Psoas muscle (tissue), 8 donors: ENCODE results near the gene FAM50B. TPM values are rescaled to one million over a fixed set of nuclear protein-coding genes. Genes with fewer than 3 reads are reported as not detected.

Source experiments
- ATAC-seq, 4 donors: fragments of 200-7000 bp; cut with Tn5 transposase; one replicate each; pipeline ENCODE4 v1.9.1; 2020; ENCODE audit warnings: moderate library complexity in 3 of 4, mild to moderate bottlenecking in 2 of 4
- DNase-seq, 2 donors: peaks; one replicate each; pipeline ENCODE4 v3.0.0-alpha.2; 2020
- H3K27ac ChIP-seq: fragments of 200-600 bp; one replicate; pipeline ENCODE4 v1.8.0; 2022
- H3K27me3 ChIP-seq, 3 donors: fragments of 200-600 bp in 1 of 3; one replicate each; pipeline versions ENCODE4 v1.6.1 to v1.8.0; 2013 to 2022; ENCODE audit warnings: low read length in 2 of 3, mild to moderate bottlenecking in 2 of 3, moderate library complexity in 1 of 3; ENCODE audit not compliant: insufficient read depth in 3 of 3
- H3K36me3 ChIP-seq, 2 donors: fragments of 200-600 bp in 1 of 2; one replicate each; pipeline versions ENCODE4 v1.6.1 to v1.8.0; 2013 to 2022; ENCODE audit warnings: low read depth in 1 of 2, mild to moderate bottlenecking in 1 of 2, moderate library complexity in 1 of 2; ENCODE audit not compliant: insufficient read depth in 1 of 2
- H3K4me1 ChIP-seq: fragments of 200-600 bp; one replicate; pipeline ENCODE4 v1.8.0; 2022
- H3K4me3 ChIP-seq: fragments of 200-600 bp; one replicate; pipeline ENCODE4 v1.8.0; 2022; ENCODE audit warnings: mild to moderate bottlenecking
- H3K9me3 ChIP-seq: fragments of 200-600 bp; one replicate; pipeline ENCODE4 v1.8.0; 2022
- WGBS, 3 donors: extraction: QIAGEN DNeasy Blood & Tissue Kit; methylation state at CpG; one replicate each; pipeline versions ENCODE4 v1.1.6 to v1.1.7; 2013; 5-methylcytosine and 5-hydroxymethylcytosine counted together
- intact Hi-C, 2 donors: fragments of 100-400 bp; cut with DNase I; formaldehyde crosslinking; loops; one replicate each; pipeline versions ENCODE4 v1.11.0 to v1.14.2; 2022
- polyA plus RNA-seq, 3 donors: library from polyadenylated mRNA; stranded (reverse); fragments of 200-250 nt; gene quantifications; one replicate each; pipeline ENCODE4 v1.2.3, GENCODE V29; 2013
- total RNA-seq, 4 donors: library from RNA; stranded (reverse); fragmentation: NEBNext Ultra II Directional in 2 of 4; extraction: Animal tissue kit (Norgen Biotek cat#: 25700) in 2 of 4; gene quantifications; one replicate each; pipeline versions ENCODE4 v1.2.1 to v1.2.4, GENCODE V29; 2021 to 2023
- TF ChIP-seq, protein P1 (sequence below): fragments of 200-600 bp; IDR thresholded peaks from one replicate; pipeline ENCODE4 v1.8.0; 2022; ENCODE audit warnings: antibody characterized with exemption
- donor health status: healthy with polysubstance abuse.
- donor health status: DM: no; HTN: no; CAD: no; lungs with moderate emphysema.
- donor health status: Bipolar disorder and iron deficiency.
- donor health status: healthy.
- donor health status: DM: yes; HTN: yes; CAD: no.
- donor health status: DM: no; HTN: no; CAD: no.
- donor health status: DM: no; HTN: no; CAD: no.
- donor health status: DM: yes; HTN: yes; CAD: no.

Gene FAM50B
- total and polyA plus RNA-seq, 7 donors = 10.1 to 19.6 (median 11.6) TPM

DNA sequence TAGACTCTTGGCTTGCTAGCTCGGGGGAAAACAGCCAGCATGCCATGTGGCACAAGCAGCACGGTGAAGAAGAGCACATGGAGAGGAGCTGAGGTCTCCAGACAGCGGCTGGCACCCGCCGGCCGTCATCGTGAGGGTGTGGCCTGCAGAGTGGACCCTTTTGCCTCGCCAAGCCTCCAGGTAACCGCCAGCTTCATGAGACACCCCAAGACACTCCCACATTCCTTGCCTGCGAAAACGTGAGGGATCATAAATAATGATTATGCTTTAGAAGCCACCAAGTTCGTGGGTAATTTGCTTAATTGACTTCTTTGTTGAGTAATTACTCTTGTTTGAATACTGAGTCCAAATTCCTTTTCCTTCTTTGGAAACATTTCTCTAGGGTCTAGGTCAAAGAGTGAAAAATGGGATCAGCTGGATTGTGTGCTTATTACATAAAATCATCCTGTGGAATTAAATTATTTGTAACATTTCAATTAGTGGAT lies 23.2 kb downstream of the FAM50B start:
- no peaks in the 10 kb centered on the region for H3K9me3 ChIP-seq
- TF ChIP-seq, protein P1, sequence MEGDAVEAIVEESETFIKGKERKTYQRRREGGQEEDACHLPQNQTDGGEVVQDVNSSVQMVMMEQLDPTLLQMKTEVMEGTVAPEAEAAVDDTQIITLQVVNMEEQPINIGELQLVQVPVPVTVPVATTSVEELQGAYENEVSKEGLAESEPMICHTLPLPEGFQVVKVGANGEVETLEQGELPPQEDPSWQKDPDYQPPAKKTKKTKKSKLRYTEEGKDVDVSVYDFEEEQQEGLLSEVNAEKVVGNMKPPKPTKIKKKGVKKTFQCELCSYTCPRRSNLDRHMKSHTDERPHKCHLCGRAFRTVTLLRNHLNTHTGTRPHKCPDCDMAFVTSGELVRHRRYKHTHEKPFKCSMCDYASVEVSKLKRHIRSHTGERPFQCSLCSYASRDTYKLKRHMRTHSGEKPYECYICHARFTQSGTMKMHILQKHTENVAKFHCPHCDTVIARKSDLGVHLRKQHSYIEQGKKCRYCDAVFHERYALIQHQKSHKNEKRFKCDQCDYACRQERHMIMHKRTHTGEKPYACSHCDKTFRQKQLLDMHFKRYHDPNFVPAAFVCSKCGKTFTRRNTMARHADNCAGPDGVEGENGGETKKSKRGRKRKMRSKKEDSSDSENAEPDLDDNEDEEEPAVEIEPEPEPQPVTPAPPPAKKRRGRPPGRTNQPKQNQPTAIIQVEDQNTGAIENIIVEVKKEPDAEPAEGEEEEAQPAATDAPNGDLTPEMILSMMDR = no peak
- intact Hi-C loops = no loop called here
- WGBS, 3 donors = 47 to 57% (median 55%) methylated on average over 12 of the region's 12 CpGs
- ATAC-seq = no peak
- no peak for DNase-seq
- H3K27ac ChIP-seq = no peak overlapping the region
- H3K4me3 ChIP-seq = no peak overlapping the region
- H3K27me3 ChIP-seq = no peaks in the 10 kb centered on the region
- H3K36me3 ChIP-seq = no peaks in the 10 kb centered on the region
- no peaks in the 10 kb centered on the region for H3K4me1 ChIP-seq

DNA sequence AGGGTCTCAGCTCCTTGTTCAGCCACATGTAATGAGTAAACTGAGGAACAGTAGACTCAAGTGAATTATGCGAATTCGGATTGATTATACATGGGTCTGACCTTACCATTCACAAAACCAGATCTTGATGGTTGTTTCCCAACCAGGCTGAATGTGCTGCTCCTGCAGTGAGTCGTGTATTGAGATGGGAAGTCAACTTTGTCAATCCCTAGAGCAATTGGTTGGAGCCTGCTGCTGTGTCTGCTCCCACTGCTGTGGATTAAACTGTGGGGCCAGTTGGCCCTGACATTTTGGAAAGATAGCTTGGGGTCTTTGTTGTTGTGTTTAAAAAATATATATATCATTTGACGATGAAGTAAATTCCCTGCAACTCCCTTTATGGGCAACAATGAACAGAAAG lies 23.9 kb downstream of the FAM50B start:
- DNase-seq = no peak
- no peak overlapping the region for H3K27ac ChIP-seq

DNA sequence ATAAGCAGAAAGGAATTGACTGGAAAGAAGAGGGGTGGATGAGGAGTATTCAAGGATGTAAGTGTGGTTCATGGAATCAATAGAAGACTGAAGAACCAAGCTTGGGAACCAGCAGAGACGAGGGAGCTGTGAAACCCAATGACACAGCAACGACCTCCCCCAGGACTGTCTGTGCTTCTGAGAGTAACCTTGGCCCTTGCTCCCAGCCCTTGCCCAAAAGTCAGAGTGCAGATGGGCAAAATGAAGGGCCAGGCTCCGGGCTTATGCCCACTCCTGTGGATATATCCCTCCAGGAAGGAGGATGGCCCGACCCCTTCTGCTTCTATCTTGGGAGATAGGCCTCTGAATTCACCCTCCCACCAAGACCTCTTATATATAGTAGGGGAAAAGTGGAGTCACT lies 24.9 kb downstream of the FAM50B start:
- 84 to 91% (median 87%) methylated on average over 4 of the region's 4 CpGs for WGBS, 3 donors
- no peaks in the 10 kb centered on the region for H3K4me1 ChIP-seq
- DNase-seq (no peak), ATAC-seq (no peak)
- intact Hi-C loops = no loop called here
- H3K9me3 ChIP-seq = no peaks in the 10 kb centered on the region
- H3K27me3 ChIP-seq = no peaks in the 10 kb centered on the region
- no peak overlapping the region for H3K4me3 ChIP-seq
- H3K27ac ChIP-seq = no peak overlapping the region
- TF ChIP-seq, protein P1 = no peak
- no peaks in the 10 kb centered on the region for H3K36me3 ChIP-seq

More for the DNA sequence above, 23.9 kb downstream of the FAM50B start:
- TF ChIP-seq, protein P1 = no peak
- Histone ChIP-seq H3K36me3 (no peaks in the 10 kb centered on the region), H3K27me3 (no peaks in the 10 kb centered on the region), H3K4me1 (no peaks in the 10 kb centered on the region), H3K9me3 (no peaks in the 10 kb centered on the region), H3K4me3 (no peak overlapping the region)
- WGBS, 3 donors = 92 to 95% (median 93%) methylated on average over 4 of the region's 4 CpGs
- intact Hi-C loops = no loop called here
- no peak for ATAC-seq

DNA sequence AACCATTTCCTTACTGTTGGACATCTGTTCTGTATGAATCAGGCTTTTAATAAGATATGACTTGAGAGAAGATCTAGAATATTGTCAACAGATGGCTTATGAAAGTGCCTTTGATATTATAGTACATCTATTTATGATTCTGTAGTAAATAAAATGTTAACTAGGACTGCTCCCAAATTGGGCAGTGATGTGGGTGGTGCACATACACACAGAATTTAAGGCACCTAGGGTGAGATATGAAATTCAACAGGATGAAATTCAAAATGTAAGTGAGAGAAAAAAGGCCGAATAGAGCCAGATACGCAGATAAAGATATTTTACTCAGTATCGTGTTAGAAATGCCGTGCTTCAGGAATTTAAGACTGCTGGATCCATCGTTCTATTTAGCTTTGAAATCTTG lies 26.3 kb downstream of the FAM50B start:
- TF ChIP-seq, protein P1 = no peak
- H3K27me3 ChIP-seq = no peaks in the 10 kb centered on the region
- H3K36me3 ChIP-seq = no peaks in the 10 kb centered on the region
- no peaks in the 10 kb centered on the region for H3K9me3 ChIP-seq
- H3K4me1 ChIP-seq = no peaks in the 10 kb centered on the region
- 77 to 90% (median 81%) methylated on average over 5 of the region's 5 CpGs for WGBS, 3 donors
- no peak for DNase-seq
- intact Hi-C loops = no loop called here
- ATAC-seq = peak in 2 of 4 donors; percentile 29 to 41
- H3K27ac ChIP-seq = no peak overlapping the region
- H3K4me3 ChIP-seq = no peak overlapping the region

DNA sequence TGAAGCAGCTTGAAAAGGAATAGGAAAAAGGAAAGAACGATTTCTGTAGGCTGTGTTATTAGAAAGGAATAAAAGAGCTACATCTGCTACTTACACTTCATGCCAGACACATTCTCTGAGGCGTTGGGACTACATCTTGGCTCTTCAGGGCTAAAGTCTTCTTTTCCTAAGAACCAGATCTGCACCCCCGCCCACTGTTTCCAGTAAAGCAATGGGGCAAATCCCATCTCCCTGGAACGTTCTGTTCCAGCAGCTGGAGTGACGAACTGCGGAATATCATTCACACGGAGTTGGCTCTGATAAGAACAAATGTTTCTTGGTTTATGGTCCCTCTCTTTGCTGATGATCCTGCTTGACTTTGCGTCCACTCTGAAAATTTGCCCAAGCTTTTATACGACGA lies 26.9 kb downstream of the FAM50B start:
- H3K36me3 ChIP-seq = no peaks in the 10 kb centered on the region
- no peak overlapping the region for H3K27ac ChIP-seq
- TF ChIP-seq, protein P1 = no peak
- H3K4me3 ChIP-seq = no peak overlapping the region
- H3K4me1 ChIP-seq = no peaks in the 10 kb centered on the region
- peak in 3 of 4 donors; percentile 80 to 89 (median 84) for ATAC-seq
- 31 to 51% (median 31%) methylated on average over 10 of the region's 10 CpGs for WGBS, 3 donors
- DNase-seq = peak; percentile 72 to 78
- intact Hi-C loops = no loop called here
- no peaks in the 10 kb centered on the region for H3K9me3 ChIP-seq
- H3K27me3 ChIP-seq = no peaks in the 10 kb centered on the region
